Measurements from ENCODE around the gene ZNF230. TPM values are rescaled to one million over a fixed set of nuclear protein-coding genes. Genes with fewer than 3 reads are reported as not detected.
A peak's percentile ranks its signal among the peaks of the same experiment; 100 is the strongest.

Gene ZNF230
- 2.9 and 4.3 TPM in 2 replicates for total RNA-seq (2014; rRNA removed; shearing (Covaris generic); ENCODE audit: low replicate concordance)

DNA sequence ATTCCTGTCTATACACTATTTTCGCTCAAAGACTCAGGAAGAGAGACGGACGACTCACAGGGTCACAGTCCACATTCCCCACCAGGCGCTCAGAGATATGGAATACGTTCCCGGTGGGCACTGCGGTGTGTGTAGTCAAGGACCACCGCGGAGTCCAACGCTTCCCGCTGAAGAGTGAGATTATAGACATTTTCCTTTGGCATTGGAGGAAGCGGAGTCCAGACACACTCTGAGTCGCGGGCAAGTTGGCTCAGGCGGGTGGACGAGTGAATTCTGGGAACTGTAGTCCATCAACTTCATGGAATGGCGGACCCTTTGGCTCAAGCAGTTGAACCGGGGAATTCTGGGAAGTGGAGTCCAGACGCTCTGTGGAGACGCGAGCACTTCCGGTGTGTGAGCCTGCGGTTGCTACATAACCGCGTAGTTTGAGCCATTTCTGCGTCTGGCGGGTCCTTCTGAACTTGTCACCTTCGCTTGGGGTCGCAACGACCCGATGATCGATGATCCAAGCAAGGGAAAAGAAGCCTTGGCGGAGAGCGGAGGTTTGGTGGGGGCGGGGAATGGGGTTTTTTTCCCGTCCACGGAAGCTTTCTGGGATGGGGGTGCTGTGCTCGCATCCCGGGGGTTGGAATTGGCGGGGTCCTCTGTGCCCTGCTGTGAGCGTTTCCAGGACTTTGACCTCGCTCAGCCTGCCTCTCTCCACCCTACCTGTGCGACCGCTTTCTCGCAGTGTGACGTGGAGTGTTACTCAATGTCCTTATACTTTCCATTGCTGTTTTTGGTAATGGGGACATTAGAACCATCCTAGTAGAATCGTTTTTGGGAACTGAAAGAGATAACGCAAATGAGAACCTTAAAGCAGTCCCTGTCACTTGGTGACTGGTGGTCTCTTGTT lies at the start of gene ZNF230:
ZNF230 (plus strand) TSS at position 392 of the 895 bp plus-strand sequence. CDS start 4,122 bp downstream, outside the sequence.
- DNase-seq = peak; percentile 96
- Histone ChIP-seq H3K4me3 (ENCODE audit: low read length) (peak within 1 kb of the TSS; percentile 88), H3K27me3 (ENCODE audit: low read length) (no peaks in the 10 kb centered on the region), H3K4me2 (ENCODE audit: low read depth, low read length, poor library complexity, severe bottlenecking) (peak within 1 kb of the TSS; percentile 74), H3K9me3 (ENCODE audit: low read length) (peaks cover 7% of the 10 kb centered on the region), H3K79me2 (ENCODE audit: low read length) (no peaks in the 10 kb centered on the region; the same call in 1 of the 2 replicates), H4K20me1 (ENCODE audit: insufficient read depth, low read depth, low read length) (no peaks in the 10 kb centered on the region), H3K27ac (ENCODE audit: low read length) (peak within 1 kb of the TSS; percentile 34; the same call in 1 of the 2 replicates), H3K9ac (ENCODE audit: low read length) (peak within 1 kb of the TSS; percentile 79), H2AFZ (ENCODE audit: low read length) (peak within 1 kb of the TSS; percentile 100), H3K9me2 (replicated peaks; ENCODE audit: insufficient read depth, low read length) (no peaks in the 10 kb centered on the region), H3K4me1 (ENCODE audit: low read length) (peaks cover 10% of the 10 kb centered on the region), H3K36me3 (ENCODE audit: insufficient read depth, low read length) (peaks cover 14% of the 10 kb centered on the region)

DNA sequence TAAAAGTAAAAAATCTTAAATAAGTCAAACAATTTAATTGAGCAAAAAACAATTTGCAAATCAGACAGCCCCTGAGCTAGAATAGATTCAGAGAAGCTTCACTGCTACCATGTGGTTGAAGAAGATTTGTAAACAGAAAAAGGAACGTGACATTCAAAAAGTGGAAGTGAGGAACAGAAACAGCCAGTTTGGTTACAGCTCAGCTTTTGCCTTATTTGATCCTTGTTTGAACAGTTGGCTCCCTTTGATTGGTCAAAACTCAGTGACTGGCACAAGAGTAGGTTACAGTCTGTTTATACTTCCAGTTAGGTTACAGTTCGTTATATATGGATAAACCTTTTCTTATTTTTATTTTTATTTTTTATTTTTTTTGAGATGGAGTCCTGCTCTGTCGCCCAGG lies 45.9 kb upstream of the ZNF230 start:
- no peak for DNase-seq
- Histone ChIP-seq H3K9me2 (replicated peaks; ENCODE audit: insufficient read depth, low read length) (0 out of 2 replicates have a peak, but pooled peaks cover 3% of the 10 kb centered on the region), H2AFZ (ENCODE audit: low read length) (no peak overlapping the region), H3K9ac (ENCODE audit: low read length) (no peak overlapping the region), H3K27me3 (ENCODE audit: low read length) (no peaks in the 10 kb centered on the region; the same call in 1 of the 2 replicates), H3K4me1 (ENCODE audit: low read length) (no peaks in the 10 kb centered on the region), H3K9me3 (ENCODE audit: low read length) (0 out of 2 replicates have a peak, but pooled peaks cover 4% of the 10 kb centered on the region), H3K79me2 (ENCODE audit: low read length) (no peaks in the 10 kb centered on the region), H3K36me3 (ENCODE audit: insufficient read depth, low read length) (no peaks in the 10 kb centered on the region), H3K4me3 (ENCODE audit: low read length) (no peak overlapping the region), H4K20me1 (ENCODE audit: insufficient read depth, low read depth, low read length) (no peaks in the 10 kb centered on the region), H3K4me2 (ENCODE audit: low read depth, low read length, poor library complexity, severe bottlenecking) (no peak overlapping the region), H3K27ac (ENCODE audit: low read length) (no peak overlapping the region)

DNA sequence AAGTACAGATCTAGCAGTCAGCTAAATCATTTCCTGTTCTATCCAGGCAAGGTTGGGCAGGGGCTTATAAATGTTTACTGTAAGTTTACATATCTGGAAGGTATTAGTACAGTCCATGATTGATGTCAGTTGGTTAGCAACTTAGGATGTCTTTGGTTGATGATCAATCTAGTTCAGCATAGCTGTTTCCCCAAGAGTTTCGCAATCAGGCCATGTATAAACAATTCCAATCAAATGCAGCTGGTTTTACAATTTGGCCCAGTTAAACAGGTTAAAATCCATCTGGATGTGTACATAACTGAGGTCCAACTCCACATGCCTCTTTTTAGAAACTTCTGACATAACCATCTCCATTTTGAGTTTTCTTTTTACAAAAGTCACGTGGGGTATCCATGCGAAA lies 44.9 kb upstream of the ZNF230 start:
- no peak overlapping the region for H2AFZ ChIP-seq (ENCODE audit: low read length)

DNA sequence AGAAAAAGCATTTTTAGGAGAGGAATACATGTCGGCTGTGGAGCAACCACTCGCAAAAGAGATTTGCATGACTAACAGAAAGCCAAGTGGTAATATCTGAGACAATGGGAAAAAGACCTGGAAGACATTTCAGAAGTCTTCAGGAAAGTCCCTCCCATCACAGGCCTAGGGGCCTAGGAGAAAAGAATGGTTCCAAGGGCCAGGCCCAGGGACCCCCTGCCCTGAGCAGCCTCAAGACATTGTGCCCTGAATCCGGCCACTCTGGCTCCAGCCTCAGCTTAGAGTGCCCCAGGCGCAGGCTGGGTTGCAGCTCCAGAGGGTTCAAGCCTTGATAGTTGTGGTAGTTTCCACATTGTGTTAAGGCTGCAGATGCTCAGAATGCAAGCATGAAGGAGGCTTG lies 42.3 kb upstream of the ZNF230 start:
- Histone ChIP-seq H3K4me2 (ENCODE audit: low read depth, low read length, poor library complexity, severe bottlenecking) (no peak overlapping the region), H3K27ac (ENCODE audit: low read length) (no peak overlapping the region), H3K9me3 (ENCODE audit: low read length) (peaks cover 6% of the 10 kb centered on the region; the same call in 1 of the 2 replicates), H4K20me1 (ENCODE audit: insufficient read depth, low read depth, low read length) (no peaks in the 10 kb centered on the region), H3K4me1 (ENCODE audit: low read length) (no peaks in the 10 kb centered on the region), H3K79me2 (ENCODE audit: low read length) (no peaks in the 10 kb centered on the region), H3K9me2 (replicated peaks; ENCODE audit: insufficient read depth, low read length) (0 out of 2 replicates have a peak, but pooled peaks cover 3% of the 10 kb centered on the region), H3K9ac (ENCODE audit: low read length) (no peak overlapping the region), H2AFZ (ENCODE audit: low read length) (no peak overlapping the region), H3K36me3 (ENCODE audit: insufficient read depth, low read length) (no peaks in the 10 kb centered on the region), H3K27me3 (ENCODE audit: low read length) (no peaks in the 10 kb centered on the region), H3K4me3 (ENCODE audit: low read length) (no peak overlapping the region)
- DNase-seq = no peak

More for the DNA sequence above, 44.9 kb upstream of the ZNF230 start:
- Histone ChIP-seq H4K20me1 (ENCODE audit: insufficient read depth, low read depth, low read length) (no peaks in the 10 kb centered on the region), H3K79me2 (ENCODE audit: low read length) (no peaks in the 10 kb centered on the region), H3K9me2 (replicated peaks; ENCODE audit: insufficient read depth, low read length) (0 out of 2 replicates have a peak, but pooled peaks cover 3% of the 10 kb centered on the region), H3K9me3 (ENCODE audit: low read length) (0 out of 2 replicates have a peak, but pooled peaks cover 4% of the 10 kb centered on the region), H3K4me3 (ENCODE audit: low read length) (no peak overlapping the region), H3K4me2 (ENCODE audit: low read depth, low read length, poor library complexity, severe bottlenecking) (no peak overlapping the region), H3K27me3 (ENCODE audit: low read length) (no peaks in the 10 kb centered on the region; the same call in 1 of the 2 replicates), H3K4me1 (ENCODE audit: low read length) (no peaks in the 10 kb centered on the region), H3K27ac (ENCODE audit: low read length) (no peak overlapping the region), H3K9ac (ENCODE audit: low read length) (no peak overlapping the region), H3K36me3 (ENCODE audit: insufficient read depth, low read length) (no peaks in the 10 kb centered on the region)
- DNase-seq = no peak

DNA sequence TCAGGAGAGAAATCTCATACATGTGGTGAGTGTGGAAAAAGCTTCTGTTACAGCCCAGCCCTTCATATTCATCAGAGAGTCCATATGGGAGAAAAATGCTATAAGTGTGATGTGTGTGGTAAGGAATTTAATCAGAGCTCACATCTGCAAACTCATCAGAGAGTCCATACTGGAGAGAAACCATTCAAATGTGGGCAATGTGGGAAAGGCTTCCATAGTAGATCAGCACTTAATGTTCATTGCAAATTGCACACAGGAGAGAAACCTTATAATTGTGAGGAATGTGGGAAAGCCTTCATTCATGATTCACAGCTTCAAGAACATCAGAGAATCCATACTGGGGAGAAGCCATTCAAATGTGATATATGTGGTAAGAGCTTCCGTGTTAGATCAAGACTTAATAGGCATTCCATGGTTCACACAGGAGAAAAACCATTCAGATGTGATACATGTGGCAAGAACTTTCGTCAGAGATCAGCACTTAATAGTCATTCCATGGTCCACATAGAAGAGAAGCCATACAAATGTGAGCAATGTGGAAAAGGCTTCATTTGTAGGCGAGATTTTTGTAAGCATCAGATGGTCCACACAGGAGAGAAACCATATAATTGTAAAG lies 36.6 kb upstream of the ZNF230 start:
- 0 out of 2 replicates have a peak, but pooled peaks cover 3% of the 10 kb centered on the region for H3K9me2 ChIP-seq (replicated peaks; ENCODE audit: insufficient read depth, low read length)
- DNase-seq = no peak
- no peak overlapping the region for H3K27ac ChIP-seq (ENCODE audit: low read length)
- peaks cover 4% of the 10 kb centered on the region; the same call in 1 of the 2 replicates for H3K27me3 ChIP-seq (ENCODE audit: low read length)
- H3K36me3 ChIP-seq (ENCODE audit: insufficient read depth, low read length) = no peaks in the 10 kb centered on the region
- no peak overlapping the region for H3K9ac ChIP-seq (ENCODE audit: low read length)
- no peaks in the 10 kb centered on the region for H3K4me1 ChIP-seq (ENCODE audit: low read length)
- H2AFZ ChIP-seq (ENCODE audit: low read length) = no peak overlapping the region
- H3K9me3 ChIP-seq (ENCODE audit: low read length) = peaks cover 17% of the 10 kb centered on the region
- no peaks in the 10 kb centered on the region for H3K79me2 ChIP-seq (ENCODE audit: low read length)
- no peak overlapping the region for H3K4me2 ChIP-seq (ENCODE audit: low read depth, low read length, poor library complexity, severe bottlenecking)
- H3K4me3 ChIP-seq (ENCODE audit: low read length) = no peak overlapping the region
- H4K20me1 ChIP-seq (ENCODE audit: insufficient read depth, low read depth, low read length) = no peaks in the 10 kb centered on the region

DNA sequence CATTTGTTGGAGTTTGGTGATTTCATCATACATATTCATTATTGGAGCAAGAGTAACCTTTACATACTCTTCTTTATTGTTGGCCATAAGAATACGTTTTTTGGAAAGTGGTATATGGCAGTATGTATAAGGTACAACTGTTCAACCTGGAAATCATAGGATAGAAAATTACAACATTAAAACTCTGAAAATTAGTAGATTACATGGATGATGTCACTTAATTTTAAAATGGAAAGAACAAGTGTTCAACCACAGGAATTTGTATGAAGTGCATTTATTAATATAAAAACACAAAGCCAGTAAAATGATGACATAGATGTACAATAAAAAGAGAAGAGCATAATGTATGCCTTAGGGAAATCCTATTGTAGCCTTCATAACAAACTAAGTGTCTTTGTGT lies 26.0 kb upstream of the ZNF230 start:
- Histone ChIP-seq H3K9me3 (ENCODE audit: low read length) (no peaks in the 10 kb centered on the region), H4K20me1 (ENCODE audit: insufficient read depth, low read depth, low read length) (no peaks in the 10 kb centered on the region), H3K27ac (ENCODE audit: low read length) (no peak overlapping the region), H3K36me3 (ENCODE audit: insufficient read depth, low read length) (no peaks in the 10 kb centered on the region), H3K4me1 (ENCODE audit: low read length) (no peaks in the 10 kb centered on the region), H3K9me2 (replicated peaks; ENCODE audit: insufficient read depth, low read length) (no peaks in the 10 kb centered on the region), H3K4me2 (ENCODE audit: low read depth, low read length, poor library complexity, severe bottlenecking) (no peak overlapping the region), H3K9ac (ENCODE audit: low read length) (no peak overlapping the region), H3K4me3 (ENCODE audit: low read length) (no peak overlapping the region), H3K79me2 (ENCODE audit: low read length) (no peaks in the 10 kb centered on the region), H3K27me3 (ENCODE audit: low read length) (no peaks in the 10 kb centered on the region), H2AFZ (ENCODE audit: low read length) (no peak overlapping the region)
- no peak for DNase-seq

DNA sequence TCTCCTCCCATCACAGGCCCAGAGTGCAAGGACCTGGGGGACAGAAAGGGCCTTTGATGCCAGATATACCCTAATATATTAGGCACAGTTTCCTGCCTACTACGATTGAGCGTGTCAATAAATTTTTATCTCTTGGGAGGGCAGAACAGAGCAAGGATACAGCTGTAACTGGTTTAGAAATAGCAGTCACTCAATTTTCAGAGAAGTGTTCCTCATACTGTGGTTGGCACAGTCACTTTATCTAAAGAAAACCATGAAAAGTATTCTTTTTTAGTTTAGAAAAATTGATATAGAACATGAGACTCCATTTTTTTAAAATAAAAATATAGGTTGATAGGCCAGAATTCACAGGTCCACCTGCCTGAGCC lies 19.2 kb upstream of the ZNF230 start:
- Histone ChIP-seq H4K20me1 (ENCODE audit: insufficient read depth, low read depth, low read length) (no peaks in the 10 kb centered on the region), H3K36me3 (ENCODE audit: insufficient read depth, low read length) (no peaks in the 10 kb centered on the region), H2AFZ (ENCODE audit: low read length) (no peak overlapping the region), H3K79me2 (ENCODE audit: low read length) (no peaks in the 10 kb centered on the region), H3K27me3 (ENCODE audit: low read length) (no peaks in the 10 kb centered on the region), H3K4me1 (ENCODE audit: low read length) (no peaks in the 10 kb centered on the region), H3K9me2 (replicated peaks; ENCODE audit: insufficient read depth, low read length) (no peaks in the 10 kb centered on the region), H3K9me3 (ENCODE audit: low read length) (no peaks in the 10 kb centered on the region), H3K4me3 (ENCODE audit: low read length) (no peak overlapping the region), H3K27ac (ENCODE audit: low read length) (no peak overlapping the region), H3K4me2 (ENCODE audit: low read depth, low read length, poor library complexity, severe bottlenecking) (no peak overlapping the region), H3K9ac (ENCODE audit: low read length) (no peak overlapping the region)
- no peak for DNase-seq
